Heart left ventricle (tissue), 13 donors: ENCODE measurements around the gene POTEJ.
"Not testable (repeated sequence)": the region's sequence is repeated elsewhere in the genome, so short reads cannot be mapped to it uniquely, and the experiment has no call there.

Experiments
- POLR2A ChIP-seq, 2 donors: fragments of 450-650 bp; IDR thresholded peaks; one replicate each; pipeline ENCODE4 v1.6.1; 2017; ENCODE audit warnings: antibody characterized with exemption in 2 of 2, mild to moderate bottlenecking in 2 of 2, moderate library complexity in 2 of 2
- TF ChIP-seq, protein P1 (sequence below), 12 donors: fragments of 200-600 bp; sonication (generic) in 4 of 12; IDR thresholded peaks; one replicate each; pipeline versions ENCODE4 v1.5.0 to v1.8.0; 2018 to 2022; ENCODE audit warnings: antibody characterized with exemption in 12 of 12, mild to moderate bottlenecking in 5 of 12
- donor health status: ischemic (EF 13 %, LVEDD 7.1; RV severe dilation, severe dysfunction).
- donor health status: DM: no; HTN: yes; CAD: no.
- donor health status: DM: no; HTN: no; CAD: no.
- donor health status: ischemic (EF 25% LVEDD 6.9; RV normal size, moderate dysfunction).
- donor health status: ischemic (EF 25% LVEDD 5.7; RV mildly dilated, moderate dysfunction).
- donor health status: ischemic (EF 35%, LVEDD 5.7; RV mildly dilated, moderate dysfunction).
- donor health status: nonischemic (EF 11% LVEDD 7.7; RV severe dilation, severe dysfunction).
- donor health status: DM: yes; HTN: yes; CAD: no.
- donor health status: PGD.
- donor health status: ischemic (EF 29% LVEDD 5.4; RV normal size, mild dysfunction).
- donor health status: nonischemic (EF 23%, LVEDD 6.1; RV moderate dilation, normal function).

DNA sequence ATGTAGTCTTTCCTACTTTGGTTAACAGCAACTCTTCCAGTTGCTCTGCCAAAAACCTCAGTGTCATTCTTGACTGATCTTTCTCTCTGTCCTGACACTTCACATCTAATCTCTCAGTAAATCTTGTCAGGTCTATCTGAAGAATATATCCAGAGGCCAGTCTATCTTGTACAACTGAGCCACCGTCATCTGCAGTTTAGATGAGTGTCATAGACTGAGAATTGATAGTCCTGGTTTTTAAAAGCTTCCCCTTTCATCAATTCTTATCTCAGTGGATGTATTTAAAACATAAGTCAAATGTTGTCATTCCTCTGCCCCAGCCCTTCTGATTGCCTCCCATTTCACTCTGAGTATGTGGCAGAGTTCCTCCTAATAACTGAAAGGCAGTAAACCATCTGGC, 38.0 kb downstream of the POTEJ start:
- TF ChIP-seq, protein P1, sequence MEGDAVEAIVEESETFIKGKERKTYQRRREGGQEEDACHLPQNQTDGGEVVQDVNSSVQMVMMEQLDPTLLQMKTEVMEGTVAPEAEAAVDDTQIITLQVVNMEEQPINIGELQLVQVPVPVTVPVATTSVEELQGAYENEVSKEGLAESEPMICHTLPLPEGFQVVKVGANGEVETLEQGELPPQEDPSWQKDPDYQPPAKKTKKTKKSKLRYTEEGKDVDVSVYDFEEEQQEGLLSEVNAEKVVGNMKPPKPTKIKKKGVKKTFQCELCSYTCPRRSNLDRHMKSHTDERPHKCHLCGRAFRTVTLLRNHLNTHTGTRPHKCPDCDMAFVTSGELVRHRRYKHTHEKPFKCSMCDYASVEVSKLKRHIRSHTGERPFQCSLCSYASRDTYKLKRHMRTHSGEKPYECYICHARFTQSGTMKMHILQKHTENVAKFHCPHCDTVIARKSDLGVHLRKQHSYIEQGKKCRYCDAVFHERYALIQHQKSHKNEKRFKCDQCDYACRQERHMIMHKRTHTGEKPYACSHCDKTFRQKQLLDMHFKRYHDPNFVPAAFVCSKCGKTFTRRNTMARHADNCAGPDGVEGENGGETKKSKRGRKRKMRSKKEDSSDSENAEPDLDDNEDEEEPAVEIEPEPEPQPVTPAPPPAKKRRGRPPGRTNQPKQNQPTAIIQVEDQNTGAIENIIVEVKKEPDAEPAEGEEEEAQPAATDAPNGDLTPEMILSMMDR (IDR thresholded peaks at IDR 0.05), result not testable (repeated sequence)
- TF ChIP-seq POLR2A (IDR thresholded peaks at IDR 0.05), result not testable (repeated sequence)
